H1 (cell line): ENCODE data around the gene SOX14. TPM values are rescaled to one million over a fixed set of nuclear protein-coding genes. Genes with fewer than 3 reads are reported as not detected.

Source experiments
- ASH2L ChIP-seq: fragments of 200-600, 300-600 bp; sonication (generic); IDR thresholded peaks from one replicate; pipeline ENCODE4 v1.7.1; 2017; ENCODE audit warnings: low read length
- ATF2 ChIP-seq: IDR thresholded peaks from 2 replicates; pipeline ENCODE4 v1.6.1; 2012; ENCODE audit warnings: low read length, inconsistent platforms
- CREB1 ChIP-seq: IDR thresholded peaks from 2 replicates; pipeline ENCODE4 v1.6.1; 2012; ENCODE audit warnings: inconsistent platforms
- CTBP2 ChIP-seq: IDR thresholded peaks from 2 replicates; pipeline ENCODE4 v1.7.0; 2011; ENCODE audit warnings: borderline replicate concordance, mild to moderate bottlenecking, moderate library complexity, mixed read lengths, low read length; ENCODE audit not compliant: insufficient read depth, insufficient read length
- KDM4A ChIP-seq: IDR thresholded peaks from one replicate; pipeline ENCODE4 v1.7.1; 2012; ENCODE audit warnings: low read depth, mild to moderate bottlenecking, moderate library complexity, low read length, inconsistent platforms; ENCODE audit not compliant: severe bottlenecking
- TAF7 ChIP-seq: optimal IDR thresholded peaks from 2 replicates; pipeline ENCODE3; 2011; ENCODE audit warnings: low read depth, mild to moderate bottlenecking, inconsistent platforms, low read length, moderate library complexity, borderline replicate concordance
- TEAD4 ChIP-seq: IDR thresholded peaks from 2 replicates; pipeline ENCODE4 v1.6.1; 2012; ENCODE audit warnings: low read depth, low read length, inconsistent platforms, mixed read lengths
- polyA plus RNA-seq, 7 experiments: library from polyadenylated mRNA; depleted of rRNA in 3 of 7; stranded (reverse) in 5 of 7; unstranded in 2 of 7; fragments of >200 nt in 5 of 7; fragments of 200-250 nt in 2 of 7; gene quantifications; 1 replicate in 5 of 7; 2 replicates in 1 of 7; 4 replicates in 1 of 7; pipeline versions ENCODE4 v1.2.1 to v1.2.3, GENCODE V29; 2011 to 2013; ENCODE audit warnings: missing spikeins in 2 of 7, mixed read lengths in 2 of 7
- total RNA-seq: library from RNA; stranded (reverse); fragmentation: NEBNext Ultra II Directional; extraction: Animal tissue kit (Norgen Biotek cat#: 25700); gene quantifications from 2 replicates; pipeline ENCODE4 v1.2.1, GENCODE V29; 2021

SOX14 gene
- total and polyA plus RNA-seq, 2 of the 8 experiments (the other 6 are each of a cell fraction or from before 2014, with no cell fraction given): 0.03 to 0.50 TPM

- TF ChIP-seq CTBP2 (peak; percentile 84), CREB1 (peak; percentile 77), TAF7 (peak; percentile 20), KDM4A (peak; percentile 26), TEAD4 (peak; percentile 71), ASH2L (peak; percentile 45), ATF2 (no peak)
Observed at GRCh38 chr3:137764001-137764433, at the start of gene SOX14 (continued).
